Measurements from ENCODE around the gene MYO3B. TPM values are rescaled to one million over a fixed set of nuclear protein-coding genes. Genes with fewer than 3 reads are reported as not detected.

Gene MYO3B
- total and polyA plus RNA-seq, 2 experiments from 2014 or later = 0.11 TPM; not detected in 1

DNA sequence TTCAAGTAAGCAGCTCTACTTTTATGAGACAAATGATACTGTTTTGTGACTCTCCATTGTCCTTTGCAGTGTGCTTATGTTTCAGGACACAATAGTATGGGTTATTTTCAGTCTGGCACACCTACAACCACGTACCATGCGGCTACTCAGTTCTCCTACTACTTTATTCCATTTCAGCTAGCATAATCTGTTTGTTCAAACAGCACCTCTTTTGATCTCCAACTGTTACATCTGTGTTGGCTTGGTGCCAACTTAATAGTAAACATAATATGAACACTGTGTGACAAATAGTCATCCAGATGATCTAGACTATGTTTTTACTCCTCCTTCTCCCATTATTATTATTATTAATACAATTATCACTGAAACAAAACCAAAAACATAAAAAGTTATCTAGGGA is 40.5 kb downstream of the MYO3B start:
- H3K27ac ChIP-seq = no peak overlapping the region
- no peak for DNase-seq

DNA sequence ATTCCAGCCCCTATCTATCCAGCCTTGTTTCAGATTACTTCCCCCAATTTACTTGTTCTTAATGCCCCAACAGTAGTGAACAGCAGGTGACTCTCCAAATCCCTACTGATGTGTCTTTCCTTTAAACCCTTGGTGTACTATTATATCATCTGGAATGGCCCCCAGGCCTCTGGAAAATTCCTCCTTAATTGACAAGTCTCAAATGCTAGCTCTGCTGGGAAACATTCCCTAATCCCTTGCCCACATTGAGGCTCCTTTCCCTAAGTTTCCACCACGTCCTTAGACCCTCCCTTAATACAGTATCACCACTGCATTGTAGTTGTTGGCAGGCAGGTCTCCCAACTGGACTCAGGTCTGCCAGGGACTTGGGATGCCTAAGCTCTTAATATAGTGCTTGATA is 41.0 kb downstream of the MYO3B start:
- Histone ChIP-seq H2AFZ (no peak overlapping the region), H3K27me3 (replicated peaks; ENCODE audit: insufficient read depth) (no peaks in the 10 kb centered on the region), H3K36me3 (ENCODE audit: low read depth) (no peaks in the 10 kb centered on the region), H3K4me3 (no peak overlapping the region), H3K79me2 (ENCODE audit: insufficient read depth) (no peaks in the 10 kb centered on the region), H3K4me2 (ENCODE audit: unreplicated experiment) (no peak overlapping the region), H3F3A (ENCODE audit: insufficient read depth) (no peaks in the 10 kb centered on the region), H3K9me3 (ENCODE audit: low read depth) (no peaks in the 10 kb centered on the region), H3K27ac (no peak overlapping the region), H3K9me2 (ENCODE audit: insufficient read depth) (no peaks in the 10 kb centered on the region), H4K20me1 (ENCODE audit: insufficient read depth) (no peaks in the 10 kb centered on the region), H3K4me1 (ENCODE audit: insufficient read depth) (peaks cover 6% of the 10 kb centered on the region; the same call in 1 of the 2 replicates), H3K9ac (no peak overlapping the region)
- TF ChIP-seq EZH2phosphoT487 (IDR thresholded peaks at IDR 0.05; ENCODE audit: insufficient read depth, low read depth) (no peak), EZH2 (IDR thresholded peaks at IDR 0.05; ENCODE audit: insufficient read depth, poor library complexity, severe bottlenecking) (no peak)
- 54 to 71% methylated on average over 1 of the region's 1 CpG for WGBS, 2 experiments (ENCODE audit: low coverage in 1 of 2, low lambda C conversion rate in 2 of 2, missing lambda C conversion rate in 2 of 2)
- DNase-seq = no peak
- in situ Hi-C loops (cut with MboI) = no loop called here

More for the DNA sequence above, 40.5 kb downstream of the MYO3B start:
- Histone ChIP-seq H3K9me3 (ENCODE audit: low read depth) (no peaks in the 10 kb centered on the region), H3K4me1 (ENCODE audit: insufficient read depth) (peaks cover 7% of the 10 kb centered on the region; the same call in 1 of the 2 replicates), H3K4me3 (no peak overlapping the region), H2AFZ (no peak overlapping the region), H3K79me2 (ENCODE audit: insufficient read depth) (no peaks in the 10 kb centered on the region), H3K9me2 (ENCODE audit: insufficient read depth) (no peaks in the 10 kb centered on the region), H3K27me3 (replicated peaks; ENCODE audit: insufficient read depth) (no peaks in the 10 kb centered on the region), H3K9ac (no peak overlapping the region), H4K20me1 (ENCODE audit: insufficient read depth) (no peaks in the 10 kb centered on the region), H3K4me2 (ENCODE audit: unreplicated experiment) (no peak overlapping the region), H3K36me3 (ENCODE audit: low read depth) (no peaks in the 10 kb centered on the region), H3F3A (ENCODE audit: insufficient read depth) (no peaks in the 10 kb centered on the region)
- WGBS, 2 experiments (ENCODE audit: low coverage in 1 of 2, low lambda C conversion rate in 2 of 2, missing lambda C conversion rate in 2 of 2) = 84 to 86% methylated on average over 2 of the region's 2 CpGs
- in situ Hi-C loops (cut with MboI) = no loop called here
- TF ChIP-seq EZH2 (IDR thresholded peaks at IDR 0.05; ENCODE audit: insufficient read depth, poor library complexity, severe bottlenecking) (no peak), EZH2phosphoT487 (IDR thresholded peaks at IDR 0.05; ENCODE audit: insufficient read depth, low read depth) (no peak)

DNA sequence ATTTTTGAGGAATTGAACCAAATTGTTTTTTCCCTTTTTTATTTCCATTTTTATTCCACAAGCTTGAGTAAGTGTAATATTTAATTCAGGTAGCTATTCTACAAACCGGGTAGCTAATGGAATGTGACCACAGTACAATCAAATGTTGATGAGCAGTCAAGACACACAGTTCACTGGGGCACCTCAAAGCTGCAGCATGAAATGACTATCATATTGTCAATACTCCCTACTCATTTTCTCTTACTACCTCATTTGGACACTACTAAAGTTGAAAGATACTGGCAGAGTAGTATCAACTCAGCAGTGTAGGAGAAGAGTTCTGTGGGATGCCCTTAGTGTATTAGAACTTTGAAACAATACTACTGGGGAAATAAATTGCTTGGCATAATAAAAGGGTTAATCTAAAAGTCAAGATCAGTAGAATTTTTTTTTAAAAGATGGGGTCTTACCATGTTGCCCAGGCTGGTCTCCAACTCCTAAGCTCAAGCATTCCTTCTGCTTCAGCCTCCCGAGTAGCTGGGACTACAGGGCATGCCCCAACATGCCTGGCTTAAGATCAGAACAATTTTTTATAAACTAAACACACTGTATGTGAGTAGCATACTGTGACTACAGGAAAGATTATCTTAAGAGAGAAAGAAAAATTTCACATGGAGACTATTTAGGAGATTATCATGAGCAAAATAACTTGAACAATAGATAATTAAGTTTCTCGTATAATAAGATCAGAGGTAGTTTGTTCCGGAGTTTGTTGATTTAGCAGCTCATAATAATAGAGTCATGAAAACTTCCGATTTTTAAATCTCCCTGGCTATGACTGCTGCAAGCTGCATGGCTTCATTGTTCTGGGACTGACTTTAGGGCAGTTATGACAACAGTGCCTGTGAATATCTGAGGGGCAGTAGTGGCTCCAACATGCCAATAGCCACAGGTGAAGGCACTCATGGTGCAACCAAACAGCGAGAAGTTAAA is 43.7 kb downstream of the MYO3B start:
- Histone ChIP-seq H3K9ac (no peak overlapping the region), H3F3A (ENCODE audit: insufficient read depth) (no peaks in the 10 kb centered on the region), H2AFZ (peak overlapping the region; percentile 76), H4K20me1 (ENCODE audit: insufficient read depth) (no peaks in the 10 kb centered on the region), H3K9me2 (ENCODE audit: insufficient read depth) (no peaks in the 10 kb centered on the region), H3K79me2 (ENCODE audit: insufficient read depth) (no peaks in the 10 kb centered on the region), H3K9me3 (ENCODE audit: low read depth) (no peaks in the 10 kb centered on the region), H3K4me1 (ENCODE audit: insufficient read depth) (peaks cover 6% of the 10 kb centered on the region; the same call in 1 of the 2 replicates), H3K4me3 (no peak overlapping the region), H3K36me3 (ENCODE audit: low read depth) (no peaks in the 10 kb centered on the region), H3K4me2 (ENCODE audit: unreplicated experiment) (no peak overlapping the region), H3K27me3 (replicated peaks; ENCODE audit: insufficient read depth) (no peaks in the 10 kb centered on the region), H3K27ac (no peak overlapping the region)
- no peak for TF ChIP-seq EZH2phosphoT487 (IDR thresholded peaks at IDR 0.05; ENCODE audit: insufficient read depth, low read depth)
- no peak for TF ChIP-seq EZH2 (IDR thresholded peaks at IDR 0.05; ENCODE audit: insufficient read depth, poor library complexity, severe bottlenecking)
- in situ Hi-C loops (cut with MboI) = no loop called here
- no peak for DNase-seq
- WGBS, 2 experiments (ENCODE audit: low coverage in 1 of 2, low lambda C conversion rate in 2 of 2, missing lambda C conversion rate in 2 of 2) = 53% methylated on average over 6 of the region's 6 CpGs

DNA sequence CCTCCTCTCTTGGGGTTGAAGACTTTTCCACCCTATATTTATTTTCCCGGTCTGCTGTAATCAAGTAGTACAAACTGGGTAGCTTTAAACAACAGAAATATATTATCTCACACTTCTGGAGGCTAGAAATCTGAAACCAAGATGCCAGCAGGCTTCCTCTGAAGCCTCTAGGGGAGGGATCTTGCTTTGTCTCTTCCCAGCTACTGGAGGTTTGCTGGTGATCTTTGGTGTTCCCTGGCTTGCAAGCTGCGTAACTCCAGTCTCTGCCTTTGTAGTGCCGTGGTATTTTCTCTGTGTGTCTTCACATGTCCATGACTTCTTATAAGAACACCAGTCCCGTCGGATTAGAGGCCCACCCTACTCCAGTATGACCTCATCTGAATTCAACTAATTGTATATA is 44.4 kb downstream of the MYO3B start:
- in situ Hi-C loops (cut with MboI) = no loop called here
- Histone ChIP-seq H3K9me3 (ENCODE audit: low read depth) (no peaks in the 10 kb centered on the region), H3K9ac (no peak overlapping the region), H4K20me1 (ENCODE audit: insufficient read depth) (no peaks in the 10 kb centered on the region), H3K27me3 (replicated peaks; ENCODE audit: insufficient read depth) (no peaks in the 10 kb centered on the region), H3K9me2 (ENCODE audit: insufficient read depth) (no peaks in the 10 kb centered on the region), H3K36me3 (ENCODE audit: low read depth) (no peaks in the 10 kb centered on the region), H2AFZ (peak overlapping the region; percentile 76), H3K4me2 (ENCODE audit: unreplicated experiment) (no peak overlapping the region), H3F3A (ENCODE audit: insufficient read depth) (no peaks in the 10 kb centered on the region), H3K79me2 (ENCODE audit: insufficient read depth) (no peaks in the 10 kb centered on the region), H3K4me3 (no peak overlapping the region), H3K27ac (no peak overlapping the region), H3K4me1 (ENCODE audit: insufficient read depth) (peaks cover 6% of the 10 kb centered on the region; the same call in 1 of the 2 replicates)
- no peak for DNase-seq
- no peak for TF ChIP-seq EZH2phosphoT487 (IDR thresholded peaks at IDR 0.05; ENCODE audit: insufficient read depth, low read depth)
- 73 to 76% methylated on average over 5 of the region's 5 CpGs for WGBS, 2 experiments (ENCODE audit: low coverage in 1 of 2, low lambda C conversion rate in 2 of 2, missing lambda C conversion rate in 2 of 2)

Data from GM23248 (cell line).